NB4 (cell line): ENCODE data around the gene LPGAT1.

Experiments
- CTCF ChIP-seq: IDR thresholded peaks from one replicate; pipeline ENCODE4 v1.5.1; 2012; ENCODE audit warnings: low read depth, low read length
- MYC ChIP-seq: IDR thresholded peaks from 2 replicates; pipeline ENCODE4 v1.6.1; 2011; ENCODE audit warnings: low read depth, low read length
- POLR2A ChIP-seq: IDR thresholded peaks from 2 replicates; pipeline ENCODE4 v1.6.1; 2011; ENCODE audit warnings: mild to moderate bottlenecking; ENCODE audit not compliant: insufficient read length; ENCODE audit errors: extremely low read depth
- TF ChIP-seq, protein P1 (sequence below): IDR thresholded peaks from 2 replicates; pipeline ENCODE4 v1.6.1; 2011; ENCODE audit warnings: low read depth, low read length

DNA sequence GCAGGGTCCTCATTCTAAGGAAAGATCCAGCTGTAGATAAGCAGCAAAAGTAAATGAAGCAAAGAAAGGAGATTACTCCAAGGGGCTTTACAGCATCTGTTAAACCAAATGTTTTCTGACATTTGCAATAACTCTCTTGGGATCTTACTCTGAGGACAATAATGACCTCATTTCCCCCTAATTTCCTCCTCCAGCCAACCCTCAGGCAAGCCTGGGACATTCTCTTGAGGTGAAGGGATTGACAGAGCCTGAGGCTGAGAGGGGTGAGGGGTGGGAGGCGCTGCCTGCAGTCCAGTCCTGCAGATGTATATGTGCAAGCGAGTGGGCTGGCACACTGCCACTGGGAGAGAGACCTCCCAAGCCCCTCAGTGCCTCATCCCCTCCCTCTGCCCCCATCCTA, 114.6 kb downstream of the LPGAT1 start:
- TF ChIP-seq CTCF (no peak), POLR2A (no peak), MYC (no peak)
- TF ChIP-seq, protein P1, sequence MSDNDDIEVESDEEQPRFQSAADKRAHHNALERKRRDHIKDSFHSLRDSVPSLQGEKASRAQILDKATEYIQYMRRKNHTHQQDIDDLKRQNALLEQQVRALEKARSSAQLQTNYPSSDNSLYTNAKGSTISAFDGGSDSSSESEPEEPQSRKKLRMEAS: no peak
